Type B pancreatic cell (in vitro differentiated cells): ENCODE data around the gene FRAT2. TPM values are rescaled to one million over a fixed set of nuclear protein-coding genes. Genes with fewer than 3 reads are reported as not detected.
"Not testable (repeated sequence)": the region's sequence is repeated elsewhere in the genome, so short reads cannot be mapped to it uniquely, and the experiment has no call there.

ENCODE experiments used
- DNase-seq: peaks from one replicate; pipeline ENCODE4 v3.0.0; 2021; ENCODE audit warnings: mixed read lengths; ENCODE audit not compliant: unreplicated experiment; ENCODE audit errors: extremely low spot score
- H3K27ac Mint-ChIP-seq: 2 replicates; pipeline ENCODE4 v1.8.0; 2021; ENCODE audit warnings: mild to moderate bottlenecking, mixed read lengths
- H3K27me3 Mint-ChIP-seq: 2 replicates; pipeline ENCODE4 v1.8.0; 2021; ENCODE audit warnings: mixed read lengths
- H3K36me3 Mint-ChIP-seq: 2 replicates; pipeline ENCODE4 v1.8.0; 2021; ENCODE audit warnings: mixed read lengths
- H3K4me1 Mint-ChIP-seq: one replicate; pipeline ENCODE4 v1.8.0; 2021; ENCODE audit warnings: mixed read lengths; ENCODE audit not compliant: unreplicated experiment
- H3K4me3 Mint-ChIP-seq: 2 replicates; pipeline ENCODE4 v1.8.0; 2021; ENCODE audit warnings: mild to moderate bottlenecking, mixed read lengths
- H3K9me3 Mint-ChIP-seq: 2 replicates; pipeline ENCODE4 v1.8.0; 2021; ENCODE audit warnings: mixed read lengths
- total RNA-seq: library from RNA; stranded (reverse); gene quantifications from 2 replicates; pipeline ENCODE4 v1.2.1, GENCODE V29; 2021; ENCODE audit warnings: low replicate concordance
- TF ChIP-seq, protein P1 (sequence below): fragments of 200-600 bp; sonication (generic); conservative IDR thresholded peaks from 2 replicates; pipeline ENCODE4 v1.5.0; 2021; ENCODE audit warnings: antibody characterized with exemption, mild to moderate bottlenecking

Gene FRAT2
- total RNA-seq, 1 donor from 2014 or later: 23.1 TPM

- peak; percentile 91 for DNase-seq
- peak within 1 kb of the TSS; percentile 90 for H3K27ac Mint-ChIP-seq
- peak within 1 kb of the TSS; percentile 93 for H3K4me3 Mint-ChIP-seq
- TF ChIP-seq, protein P1, sequence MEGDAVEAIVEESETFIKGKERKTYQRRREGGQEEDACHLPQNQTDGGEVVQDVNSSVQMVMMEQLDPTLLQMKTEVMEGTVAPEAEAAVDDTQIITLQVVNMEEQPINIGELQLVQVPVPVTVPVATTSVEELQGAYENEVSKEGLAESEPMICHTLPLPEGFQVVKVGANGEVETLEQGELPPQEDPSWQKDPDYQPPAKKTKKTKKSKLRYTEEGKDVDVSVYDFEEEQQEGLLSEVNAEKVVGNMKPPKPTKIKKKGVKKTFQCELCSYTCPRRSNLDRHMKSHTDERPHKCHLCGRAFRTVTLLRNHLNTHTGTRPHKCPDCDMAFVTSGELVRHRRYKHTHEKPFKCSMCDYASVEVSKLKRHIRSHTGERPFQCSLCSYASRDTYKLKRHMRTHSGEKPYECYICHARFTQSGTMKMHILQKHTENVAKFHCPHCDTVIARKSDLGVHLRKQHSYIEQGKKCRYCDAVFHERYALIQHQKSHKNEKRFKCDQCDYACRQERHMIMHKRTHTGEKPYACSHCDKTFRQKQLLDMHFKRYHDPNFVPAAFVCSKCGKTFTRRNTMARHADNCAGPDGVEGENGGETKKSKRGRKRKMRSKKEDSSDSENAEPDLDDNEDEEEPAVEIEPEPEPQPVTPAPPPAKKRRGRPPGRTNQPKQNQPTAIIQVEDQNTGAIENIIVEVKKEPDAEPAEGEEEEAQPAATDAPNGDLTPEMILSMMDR: peak; percentile 41
- no peaks in the 10 kb centered on the region for H3K27me3 Mint-ChIP-seq
- H3K4me1 Mint-ChIP-seq: peaks cover 10% of the 10 kb centered on the region
- peaks cover 3% of the 10 kb centered on the region for H3K36me3 Mint-ChIP-seq
- H3K9me3 Mint-ChIP-seq: no peaks in the 10 kb centered on the region
Observed at GRCh38 chr10:97292097-97292861, 42.2 kb downstream of the FRAT2 start, which contains the start of gene ARHGAP19. ARHGAP19 (minus strand) TSS chr10:97292637; CDS start chr10:97292627, 10 bp downstream.

- H3K4me1 Mint-ChIP-seq: peaks cover 10% of the 10 kb centered on the region
- no peaks in the 10 kb centered on the region for H3K9me3 Mint-ChIP-seq
- peak overlapping the region; percentile 90 for H3K27ac Mint-ChIP-seq
- H3K36me3 Mint-ChIP-seq: peaks cover 3% of the 10 kb centered on the region
- no peak for DNase-seq
- peak overlapping the region; percentile 93 for H3K4me3 Mint-ChIP-seq
- H3K27me3 Mint-ChIP-seq: no peaks in the 10 kb centered on the region
- TF ChIP-seq, protein P1: no peak
Observed at GRCh38 chr10:97291357-97292096, 43.0 kb downstream of the FRAT2 start.

DNA sequence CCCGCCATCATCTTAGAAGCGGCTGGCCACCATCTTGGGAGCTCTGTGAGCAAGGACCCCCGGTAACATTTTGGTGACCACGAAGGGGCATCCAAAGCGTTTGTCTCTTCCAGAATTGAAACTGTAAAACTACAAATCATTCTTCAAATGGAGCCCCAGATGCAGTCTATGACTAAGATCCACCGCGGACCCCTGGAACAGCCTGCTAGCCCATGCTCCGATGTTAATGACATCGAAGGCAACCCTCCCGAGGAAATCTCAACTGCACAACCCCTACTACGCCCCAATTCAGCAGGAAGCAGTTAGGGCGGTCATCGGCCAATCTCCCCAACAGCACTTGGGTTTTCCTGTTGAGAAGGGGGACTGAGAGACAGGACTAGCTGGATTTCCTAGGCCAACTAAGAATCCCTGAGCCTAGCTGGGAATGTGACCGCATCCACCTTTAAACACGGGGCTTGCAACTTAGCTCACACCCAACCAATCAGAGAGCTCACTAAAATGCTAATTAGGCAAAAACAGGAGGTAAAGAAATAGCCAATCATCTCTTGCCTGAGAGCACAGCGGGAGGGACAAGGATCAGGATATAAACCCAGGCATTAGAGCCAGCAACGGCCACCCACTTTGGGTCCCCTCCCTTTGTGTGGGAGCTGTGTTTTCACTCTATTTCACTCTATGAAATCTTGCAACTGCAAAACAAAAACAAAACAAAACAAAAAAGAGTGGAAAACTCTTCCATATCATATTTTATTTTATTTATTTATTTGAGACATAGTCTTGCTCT, 43.8 kb downstream of the FRAT2 start:
- H3K27ac Mint-ChIP-seq, H3K9me3 Mint-ChIP-seq, DNase-seq, H3K4me1 Mint-ChIP-seq, H3K27me3 Mint-ChIP-seq, H3K36me3 Mint-ChIP-seq: not testable (repeated sequence)
- H3K4me3 Mint-ChIP-seq: peak overlapping the region; percentile 69

DNA sequence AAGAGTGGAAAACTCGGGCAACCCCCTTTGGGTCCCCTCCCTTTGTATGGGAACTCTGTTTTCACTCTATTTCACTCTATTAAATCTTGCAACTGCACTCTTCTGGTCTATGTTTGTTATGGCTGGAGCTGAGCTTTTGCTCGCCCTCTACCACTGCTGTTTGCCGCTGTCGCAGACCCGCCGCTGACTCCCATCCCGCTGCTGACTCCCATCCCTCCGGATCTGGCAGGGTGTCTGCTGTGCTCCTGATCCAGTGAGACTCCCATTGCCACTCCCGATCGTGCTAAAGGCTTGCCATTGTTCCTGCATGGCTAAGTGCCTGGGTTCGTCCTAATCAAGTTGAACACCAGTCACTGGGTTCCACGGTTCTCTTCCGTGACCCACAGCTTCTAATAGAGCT, 44.5 kb downstream of the FRAT2 start:
- peak; percentile 49 for DNase-seq
- H3K4me1 Mint-ChIP-seq, H3K27ac Mint-ChIP-seq: not testable (repeated sequence)

More for the DNA sequence above, 44.5 kb downstream of the FRAT2 start:
- H3K9me3 Mint-ChIP-seq, H3K4me3 Mint-ChIP-seq, H3K36me3 Mint-ChIP-seq, H3K27me3 Mint-ChIP-seq: not testable (repeated sequence)

Other genes with a start within 250 kb of the FRAT2 start
- gene SLIT1, start 148.8 kb downstream of the FRAT2 start, total RNA-seq: 2.2 and 55.7 TPM in 2 replicates
- 7.3 and 19.8 TPM in 2 replicates for gene ARHGAP19, start 42.1 kb downstream of the FRAT2 start, total RNA-seq
- 4.7 and 6.1 TPM in 2 replicates for gene FRAT1, start 15.5 kb downstream of the FRAT2 start, total RNA-seq
- gene RRP12, start 66.6 kb upstream of the FRAT2 start, total RNA-seq: 34.5 and 41.6 TPM in 2 replicates
- gene PGAM1, start 91.5 kb upstream of the FRAT2 start, total RNA-seq: 200 and 207 TPM in 2 replicates
- gene EXOSC1, start 111.3 kb upstream of the FRAT2 start, total RNA-seq: 34.8 and 36.1 TPM in 2 replicates
- 50.7 and 53.7 TPM in 2 replicates for gene ZDHHC16, start 111.4 kb upstream of the FRAT2 start, total RNA-seq
- 85.9 and 94.8 TPM in 2 replicates for gene MMS19, start 163.7 kb upstream of the FRAT2 start, total RNA-seq
- gene UBTD1, start 164.2 kb upstream of the FRAT2 start, total RNA-seq: 11.6 and 16.1 TPM in 2 replicates
- gene ANKRD2, start 238.1 kb upstream of the FRAT2 start, total RNA-seq: 0.19 TPM in 1 of 2 replicates, not detected in the other
- gene HOGA1, start 249.7 kb upstream of the FRAT2 start, total RNA-seq: 0.57 and 2.1 TPM in 2 replicates